NB4 (cell line): Measurements from ENCODE around the gene PTN.

Experiments used
- POLR2A ChIP-seq: IDR thresholded peaks from 2 replicates; pipeline ENCODE4 v1.6.1; 2011; ENCODE audit warnings: mild to moderate bottlenecking; ENCODE audit not compliant: insufficient read length; ENCODE audit errors: extremely low read depth
- TF ChIP-seq, protein P1 (sequence below): IDR thresholded peaks from one replicate; pipeline ENCODE4 v1.5.1; 2012; ENCODE audit warnings: low read depth, low read length
- TF ChIP-seq, protein P2 (sequence below): IDR thresholded peaks from 2 replicates; pipeline ENCODE4 v1.6.1; 2011; ENCODE audit warnings: low read depth, low read length

DNA sequence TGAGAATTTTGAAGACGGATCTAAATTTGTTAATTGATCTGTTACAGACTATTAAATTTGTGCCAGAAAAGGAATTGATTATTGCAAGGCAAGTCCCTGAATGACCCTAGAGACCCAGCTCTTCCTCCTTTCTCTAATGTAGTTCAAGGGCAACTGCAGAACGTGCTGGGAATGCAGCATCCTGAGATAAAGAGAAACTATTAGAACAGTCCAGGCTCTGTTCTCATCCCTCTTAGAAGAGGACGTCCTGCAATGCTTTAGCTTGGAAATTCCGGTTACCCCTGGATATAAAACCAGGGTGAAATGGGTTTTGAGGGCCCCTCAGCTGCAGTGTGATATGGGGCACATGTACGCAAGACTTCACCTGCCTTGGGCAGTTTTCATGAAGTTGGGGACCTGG is 67.3 kb downstream of the PTN start:
- TF ChIP-seq, protein P1, sequence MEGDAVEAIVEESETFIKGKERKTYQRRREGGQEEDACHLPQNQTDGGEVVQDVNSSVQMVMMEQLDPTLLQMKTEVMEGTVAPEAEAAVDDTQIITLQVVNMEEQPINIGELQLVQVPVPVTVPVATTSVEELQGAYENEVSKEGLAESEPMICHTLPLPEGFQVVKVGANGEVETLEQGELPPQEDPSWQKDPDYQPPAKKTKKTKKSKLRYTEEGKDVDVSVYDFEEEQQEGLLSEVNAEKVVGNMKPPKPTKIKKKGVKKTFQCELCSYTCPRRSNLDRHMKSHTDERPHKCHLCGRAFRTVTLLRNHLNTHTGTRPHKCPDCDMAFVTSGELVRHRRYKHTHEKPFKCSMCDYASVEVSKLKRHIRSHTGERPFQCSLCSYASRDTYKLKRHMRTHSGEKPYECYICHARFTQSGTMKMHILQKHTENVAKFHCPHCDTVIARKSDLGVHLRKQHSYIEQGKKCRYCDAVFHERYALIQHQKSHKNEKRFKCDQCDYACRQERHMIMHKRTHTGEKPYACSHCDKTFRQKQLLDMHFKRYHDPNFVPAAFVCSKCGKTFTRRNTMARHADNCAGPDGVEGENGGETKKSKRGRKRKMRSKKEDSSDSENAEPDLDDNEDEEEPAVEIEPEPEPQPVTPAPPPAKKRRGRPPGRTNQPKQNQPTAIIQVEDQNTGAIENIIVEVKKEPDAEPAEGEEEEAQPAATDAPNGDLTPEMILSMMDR = no peak
- TF ChIP-seq, protein P2, sequence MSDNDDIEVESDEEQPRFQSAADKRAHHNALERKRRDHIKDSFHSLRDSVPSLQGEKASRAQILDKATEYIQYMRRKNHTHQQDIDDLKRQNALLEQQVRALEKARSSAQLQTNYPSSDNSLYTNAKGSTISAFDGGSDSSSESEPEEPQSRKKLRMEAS = no peak
- no peak for TF ChIP-seq POLR2A
